CD4-positive, alpha-beta T cell (primary cell): ENCODE results near the gene SVIL. TPM values are rescaled to one million over a fixed set of nuclear protein-coding genes. Genes with fewer than 3 reads are reported as not detected.
"Not testable (repeated sequence)": the region's sequence is repeated elsewhere in the genome, so short reads cannot be mapped to it uniquely, and the experiment has no call there.

ENCODE experiments used
- ATAC-seq: fragments of 200-7000 bp; cut with Tn5 transposase; one replicate; pipeline ENCODE4 v1.10.0; 2022; ENCODE audit warnings: mild to moderate bottlenecking; ENCODE audit not compliant: poor library complexity
- CTCF ChIA-PET: fragments of 350-600 bp; sonication (Branson Sonifier 250); formaldehyde crosslinking; loops from one replicate; lab custom pipeline; 2021; ENCODE audit warnings: antibody characterized with exemption, inconsistent platforms; lab: Charles Lee
- POLR2A ChIA-PET: fragments of 350-600 bp; sonication (Branson Sonifier 250); formaldehyde crosslinking; loops from one replicate; lab custom pipeline; 2021; ENCODE audit warnings: antibody characterized with exemption, inconsistent platforms; lab: Charles Lee
- DNase-seq, 14 experiments: peaks; one replicate each; pipeline ENCODE4 v3.0.0-alpha.2; 2013 to 2020; ENCODE audit warnings: mixed read lengths in 2 of 14
- H3K27ac ChIP-seq, 2 donors: one replicate each; pipeline versions ENCODE4 v1.5.1 to v1.7.0; 2013; ENCODE audit warnings: low read length in 2 of 2, low read depth in 1 of 2, mild to moderate bottlenecking in 1 of 2
- H3K27me3 ChIP-seq, 2 experiments: 1 replicate in 1 of 2; 2 replicates in 1 of 2; pipeline versions ENCODE4 v1.6.1 to v1.7.0; 2013; ENCODE audit warnings: low read length in 2 of 2, control low read depth in 1 of 2, mild to moderate bottlenecking in 1 of 2, moderate library complexity in 1 of 2; ENCODE audit not compliant: insufficient read depth in 2 of 2, control insufficient read depth in 1 of 2
- H3K36me3 ChIP-seq: one replicate; pipeline ENCODE4 v1.6.1; 2013; ENCODE audit warnings: low read length, control low read depth; ENCODE audit not compliant: insufficient read depth
- H3K4me1 ChIP-seq: one replicate; pipeline ENCODE4 v1.6.1; 2013; ENCODE audit warnings: low read length, control low read depth; ENCODE audit not compliant: insufficient read depth
- H3K4me3 ChIP-seq: one replicate; pipeline ENCODE4 v1.5.1; 2013; ENCODE audit warnings: mild to moderate bottlenecking, low read length, moderate library complexity
- H3K9me3 ChIP-seq, 2 experiments: 1 replicate in 1 of 2; 2 replicates in 1 of 2; pipeline versions ENCODE4 v1.6.1 to v1.7.0; 2013; ENCODE audit warnings: low read length in 2 of 2, mild to moderate bottlenecking in 2 of 2, control low read depth in 1 of 2, moderate library complexity in 1 of 2; ENCODE audit not compliant: control insufficient read depth in 1 of 2, insufficient read depth in 1 of 2
- H3K27ac Mint-ChIP-seq: one replicate; pipeline ENCODE4 v1.8.0; 2020; ENCODE audit warnings: mixed read lengths
- H3K27me3 Mint-ChIP-seq: one replicate; pipeline ENCODE4 v1.8.0; 2021; ENCODE audit warnings: mixed read lengths
- H3K36me3 Mint-ChIP-seq: one replicate; pipeline ENCODE4 v1.8.0; 2021; ENCODE audit warnings: low read depth, mixed read lengths
- H3K4me1 Mint-ChIP-seq: one replicate; pipeline ENCODE4 v1.8.0; 2021; ENCODE audit warnings: low read depth, mixed read lengths
- H3K4me3 Mint-ChIP-seq: one replicate; pipeline ENCODE4 v1.8.0; 2020; ENCODE audit warnings: mild to moderate bottlenecking, mixed read lengths
- H3K9me3 Mint-ChIP-seq: one replicate; pipeline ENCODE4 v1.8.0; 2020; ENCODE audit warnings: mixed read lengths
- CTCF ChIP-seq: fragments of 200-600 bp; IDR thresholded peaks from one replicate; pipeline ENCODE4 v1.8.0; 2022; ENCODE audit warnings: antibody characterized with exemption, mild to moderate bottlenecking
- intact Hi-C, 2 experiments: fragments of 100-400 bp; cut with DNase I in 1 of 2; cut with micrococcal nuclease in 1 of 2; formaldehyde crosslinking; loops; one replicate each; pipeline versions ENCODE4 v1.15.1 to v1.9.0; 2023 to 2025; cut with DNase I, micrococcal nuclease
- total RNA-seq, 174 experiments: library from RNA in 2 of 174; stranded (reverse) in 2 of 174; gene quantifications; one replicate each; pipeline ENCODE4 v1.2.3 and lab custom pipeline; 2021 to 2026

Gene SVIL
- total RNA-seq, 2 experiments from 2014 or later, result 38.5 to 40.3 TPM

- H3K4me1 ChIP-seq, result no peaks in the 10 kb centered on the region
- CTCF ChIA-PET, result no interaction called here
- TF ChIP-seq CTCF, result no peak
- DNase-seq (no peak), ATAC-seq (no peak)
- H3K27ac ChIP-seq, result no peak overlapping the region
- Mint-ChIP-seq H3K4me3 (no peak overlapping the region), H3K36me3 (peaks cover 54% of the 10 kb centered on the region), H3K27ac (no peak overlapping the region), H3K9me3 (no peaks in the 10 kb centered on the region), H3K27me3 (no peaks in the 10 kb centered on the region), H3K4me1 (peaks cover 12% of the 10 kb centered on the region)
- POLR2A ChIA-PET, result no interaction called here
- peaks cover 2% of the 10 kb centered on the region for H3K36me3 ChIP-seq
- H3K9me3 ChIP-seq, result no peaks in the 10 kb centered on the region
- intact Hi-C loops, result no loop called here
- H3K27me3 ChIP-seq, result no peaks in the 10 kb centered on the region
- no peak overlapping the region for H3K4me3 ChIP-seq
Measured at GRCh38 chr10:29539412-29539811, 95.4 kb downstream of the SVIL start.

GRCh38 chr10:29537799-29538198, 97.0 kb downstream of the SVIL start:
- H3K27me3 Mint-ChIP-seq, result no peaks in the 10 kb centered on the region
- no peak overlapping the region for H3K27ac Mint-ChIP-seq
- intact Hi-C loops, result no loop called here
- H3K4me1 ChIP-seq, result no peaks in the 10 kb centered on the region
- no peak overlapping the region for H3K4me3 Mint-ChIP-seq
- no peak overlapping the region for H3K4me3 ChIP-seq
- H3K27ac ChIP-seq, result no peak overlapping the region
- H3K9me3 ChIP-seq, result no peaks in the 10 kb centered on the region
- no peaks in the 10 kb centered on the region for H3K9me3 Mint-ChIP-seq
- H3K27me3 ChIP-seq, result no peaks in the 10 kb centered on the region
- H3K4me1 Mint-ChIP-seq, result peaks cover 9% of the 10 kb centered on the region
- CTCF ChIA-PET, result no interaction called here
- no peak for TF ChIP-seq CTCF
- peaks cover 55% of the 10 kb centered on the region for H3K36me3 Mint-ChIP-seq
- peaks cover 2% of the 10 kb centered on the region for H3K36me3 ChIP-seq
- no peak for ATAC-seq
- no peak for DNase-seq
- POLR2A ChIA-PET, result no interaction called here

- H3K36me3 ChIP-seq, DNase-seq, H3K9me3 Mint-ChIP-seq, ATAC-seq, H3K27me3 Mint-ChIP-seq, H3K27ac Mint-ChIP-seq, H3K9me3 ChIP-seq, H3K4me1 ChIP-seq, H3K4me3 Mint-ChIP-seq, POLR2A ChIA-PET, H3K4me3 ChIP-seq, H3K27me3 ChIP-seq, CTCF ChIA-PET, H3K27ac ChIP-seq, H3K4me1 Mint-ChIP-seq, intact Hi-C loops: not testable (repeated sequence)
- peaks cover 65% of the 10 kb centered on the region for H3K36me3 Mint-ChIP-seq
Measured at GRCh38 chr10:29536691-29537090, 98.1 kb downstream of the SVIL start.

GRCh38 chr10:29535778-29536453, 98.9 kb downstream of the SVIL start:
- Histone ChIP-seq H3K36me3 (peaks cover 5% of the 10 kb centered on the region), H3K9me3 (no peaks in the 10 kb centered on the region), H3K4me1 (no peaks in the 10 kb centered on the region), H3K4me3 (no peak overlapping the region), H3K27ac (no peak overlapping the region), H3K27me3 (no peaks in the 10 kb centered on the region)
- H3K9me3 Mint-ChIP-seq, result no peaks in the 10 kb centered on the region
- no peaks in the 10 kb centered on the region for H3K27me3 Mint-ChIP-seq
- peaks cover 65% of the 10 kb centered on the region for H3K36me3 Mint-ChIP-seq
- ATAC-seq (no peak), DNase-seq (no peak)
- TF ChIP-seq CTCF, result no peak
- no peak overlapping the region for H3K27ac Mint-ChIP-seq
- peaks cover 8% of the 10 kb centered on the region for H3K4me1 Mint-ChIP-seq
- no peak overlapping the region for H3K4me3 Mint-ChIP-seq
- ChIA-PET POLR2A (no interaction called here), CTCF (no interaction called here)
- intact Hi-C loops, result no loop called here
